ENCODE results near the gene UROC1.

Gene UROC1

DNA sequence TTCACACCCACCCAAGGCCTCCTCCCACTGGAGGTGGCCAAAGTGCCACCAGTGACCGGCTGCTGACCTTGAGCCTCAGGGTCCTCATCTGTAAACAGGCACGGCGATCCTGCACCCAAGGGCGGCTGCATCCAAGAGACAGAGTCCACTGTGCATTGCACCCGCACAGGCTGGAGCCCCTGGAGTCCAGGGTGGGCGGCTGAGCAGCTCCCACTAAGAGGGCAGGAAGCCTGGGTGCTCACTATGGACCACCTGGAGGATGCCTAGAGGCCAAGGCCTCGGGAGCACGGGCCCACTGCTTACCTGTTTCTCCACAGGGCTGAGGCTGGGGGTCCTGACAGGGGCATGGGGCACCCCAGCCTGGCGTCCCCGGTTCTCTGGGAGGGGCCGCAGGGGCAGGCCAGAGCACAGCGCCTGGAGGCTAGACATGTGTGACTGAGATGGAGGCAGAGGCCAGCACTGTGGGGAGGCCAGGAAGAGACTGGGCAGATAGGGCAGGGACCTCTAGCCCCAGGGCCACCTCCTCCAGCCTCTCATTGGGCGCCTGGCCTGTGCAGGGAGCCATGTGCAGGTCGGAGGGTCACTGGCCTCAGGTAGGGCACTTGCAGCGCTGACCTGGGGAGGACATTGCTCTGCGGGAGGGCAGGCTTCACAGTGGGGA, at the start of gene UROC1:
Gene UROC1, minus strand, starts transcription at position 483 of the 661 bp plus-strand sequence. Its CDS starts 54 bp downstream, at position 429.
- no peak for DNase-seq

DNA sequence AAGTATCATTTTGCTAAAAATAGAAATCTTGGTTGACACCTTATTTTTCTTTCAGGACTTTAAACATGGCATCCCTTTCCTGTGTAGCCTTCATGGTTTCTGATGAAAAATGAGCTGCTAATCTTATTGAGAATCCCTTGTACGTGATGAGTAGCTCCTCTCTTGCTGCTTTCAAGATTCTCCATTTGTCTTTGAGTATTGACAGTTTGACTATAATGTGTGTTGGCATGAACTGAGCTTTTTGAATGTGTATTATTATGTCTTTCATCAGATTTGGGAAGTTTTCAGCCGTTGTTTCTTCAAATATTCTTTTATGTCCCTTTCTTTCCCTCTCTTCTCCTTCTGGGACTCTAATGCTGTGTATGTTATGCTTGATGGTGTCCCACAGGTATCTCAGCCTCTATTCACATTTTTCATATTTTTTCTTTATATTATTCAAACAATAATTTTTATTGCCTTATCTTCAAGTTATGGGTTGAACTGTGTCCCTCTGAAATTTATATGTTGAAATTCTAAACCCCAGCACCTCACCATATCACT, 45.2 kb upstream of the UROC1 start:
- DNase-seq, result no peak

DNA sequence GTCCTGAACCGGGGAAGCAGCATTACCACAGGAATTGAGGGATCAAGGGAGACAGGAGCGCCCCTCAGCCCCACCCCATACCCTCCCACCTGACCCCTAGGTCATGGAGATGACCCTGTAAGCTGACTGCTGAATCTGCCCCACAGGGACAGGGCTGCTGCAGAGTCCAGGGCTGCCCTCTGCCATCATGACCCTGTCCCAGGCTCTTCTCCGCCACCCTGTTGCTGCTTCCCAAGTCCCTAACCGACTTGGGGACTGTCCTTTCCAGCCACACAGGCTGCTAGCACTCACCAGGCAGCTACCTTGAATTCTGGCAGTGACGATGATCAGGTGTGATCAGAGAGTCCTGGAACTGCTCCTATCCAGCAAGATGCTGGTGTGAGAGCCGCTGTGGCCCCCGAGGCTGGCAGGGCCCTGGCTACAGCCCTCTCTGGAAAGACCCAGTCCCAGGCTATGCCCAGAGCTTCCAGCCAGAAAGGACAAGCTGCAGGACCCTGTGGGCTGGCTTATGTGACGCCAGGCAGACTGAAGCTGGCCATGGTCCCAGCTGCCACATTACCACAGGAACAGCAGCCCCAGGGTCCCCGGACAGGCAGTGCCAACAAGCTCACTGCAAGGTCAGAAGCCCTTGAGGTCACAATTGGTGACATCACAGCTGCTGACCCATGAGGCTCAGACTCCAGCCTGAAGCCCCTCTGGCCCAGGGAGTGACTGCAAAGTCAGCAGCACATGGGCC, 40.9 kb upstream of the UROC1 start, which contains the start of gene C3orf22:
Gene C3orf22, minus strand, starts transcription at position 597 of the 736 bp plus-strand sequence. CDS start 5,542 bp downstream, outside the sequence.
- no peak for DNase-seq

DNA sequence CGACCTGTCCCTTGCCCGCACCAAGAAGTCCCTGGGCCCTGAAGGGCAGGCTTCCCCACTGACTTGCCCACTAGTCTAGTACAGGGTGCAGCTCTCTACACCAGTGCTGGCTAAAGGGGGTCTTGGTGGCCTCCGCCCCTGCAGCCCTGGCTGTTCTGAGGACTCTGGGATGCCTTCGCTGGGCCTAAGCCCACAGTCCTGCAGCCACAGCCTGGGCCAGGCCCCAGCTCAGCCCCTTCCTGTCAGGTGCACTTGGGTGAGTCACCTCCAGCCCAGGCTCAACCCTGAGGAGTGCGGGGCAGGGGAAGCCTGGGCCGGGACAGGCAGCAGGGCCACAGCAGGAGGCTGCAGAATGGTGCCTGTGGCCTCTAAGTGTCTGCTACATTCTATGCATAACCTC, 40.2 kb upstream of the UROC1 start:
- no peak for DNase-seq

DNA sequence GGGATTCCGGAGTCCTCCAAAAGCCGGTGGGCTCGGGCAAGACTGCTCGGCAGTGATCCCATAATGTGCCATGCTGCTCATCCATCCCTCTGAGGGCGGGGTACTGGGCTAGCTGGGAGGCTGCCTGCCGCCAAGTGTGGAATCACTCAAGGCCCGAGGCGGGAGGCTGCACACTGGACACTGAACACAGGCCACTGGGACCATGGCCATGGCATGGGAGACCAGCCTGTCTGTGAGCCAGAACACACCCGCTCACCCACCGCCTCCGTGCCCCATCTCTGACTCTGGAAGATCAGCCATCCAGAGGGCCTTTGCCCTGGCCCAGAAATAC, 39.8 kb upstream of the UROC1 start:
- no peak for DNase-seq

DNA sequence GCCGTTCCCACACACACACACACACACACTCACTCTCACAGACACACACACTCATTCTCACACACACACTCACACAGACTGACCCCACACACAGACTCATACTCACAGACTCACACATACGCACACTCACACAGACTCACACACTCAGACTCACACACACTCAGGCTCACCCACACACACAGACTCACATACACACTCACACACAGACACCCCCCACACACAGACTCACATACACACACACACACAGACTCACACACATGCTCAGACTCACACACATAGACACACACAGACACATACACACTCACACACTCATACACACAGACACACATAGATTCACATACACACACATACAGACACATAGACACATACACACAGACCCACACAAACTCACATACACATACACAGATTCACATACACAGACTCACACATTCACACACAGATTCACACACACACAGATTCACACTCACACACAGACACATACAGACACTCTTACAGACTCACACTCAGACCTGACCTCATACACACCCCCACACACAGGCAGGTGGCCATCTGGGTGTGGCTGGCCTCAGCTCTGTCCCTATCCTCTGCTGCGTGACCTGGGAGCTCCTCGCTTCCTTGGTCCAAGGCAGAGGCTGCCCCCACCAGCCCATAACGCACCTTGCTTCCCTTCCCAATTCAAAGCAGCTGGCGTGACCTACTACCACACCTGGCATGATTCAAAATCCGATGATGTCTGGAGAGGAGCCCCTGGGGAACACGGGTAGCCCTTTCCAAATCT, 39.3 kb upstream of the UROC1 start:
- DNase-seq, result no peak

DNA sequence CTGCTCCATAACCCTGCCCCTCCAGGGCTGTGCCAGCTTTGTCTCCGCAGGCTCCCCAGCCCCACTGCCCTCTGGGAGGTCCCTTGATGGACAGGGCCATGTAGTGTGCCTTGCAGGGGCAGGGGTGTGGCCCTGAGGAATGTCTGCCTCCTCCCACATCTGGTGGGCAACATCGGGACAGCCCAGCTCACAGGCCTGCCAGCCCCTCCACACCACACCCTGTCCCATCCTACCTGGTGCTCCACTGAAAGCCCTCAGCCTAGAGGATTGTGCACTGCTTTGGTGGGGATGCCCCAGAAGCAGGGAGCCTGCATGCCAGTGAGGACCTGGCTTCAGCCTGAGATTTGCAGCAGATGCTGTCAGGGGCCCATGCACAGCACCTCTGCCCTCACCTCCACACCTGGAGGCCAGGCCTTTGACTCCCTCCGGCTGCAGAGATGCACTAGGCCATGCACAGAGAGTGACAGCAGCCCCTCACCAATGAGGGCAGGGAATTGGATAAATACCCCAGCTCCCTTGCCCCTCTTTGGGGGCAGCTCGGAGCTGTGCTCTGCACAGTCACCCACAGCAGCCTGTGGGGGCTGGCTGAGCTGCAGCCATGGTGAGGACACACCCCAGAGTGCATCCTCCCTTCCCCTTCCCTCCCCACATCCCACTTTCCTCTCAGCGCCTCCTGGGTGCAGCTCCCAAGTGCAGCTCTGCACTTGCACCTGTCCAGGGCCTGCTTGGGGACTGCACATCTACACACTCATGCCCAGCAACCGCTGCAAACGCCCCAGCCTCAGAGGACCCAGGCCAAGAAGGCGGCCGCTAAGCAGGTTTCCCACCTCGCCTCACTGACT, 38.4 kb upstream of the UROC1 start:
- DNase-seq, result no peak

DNA sequence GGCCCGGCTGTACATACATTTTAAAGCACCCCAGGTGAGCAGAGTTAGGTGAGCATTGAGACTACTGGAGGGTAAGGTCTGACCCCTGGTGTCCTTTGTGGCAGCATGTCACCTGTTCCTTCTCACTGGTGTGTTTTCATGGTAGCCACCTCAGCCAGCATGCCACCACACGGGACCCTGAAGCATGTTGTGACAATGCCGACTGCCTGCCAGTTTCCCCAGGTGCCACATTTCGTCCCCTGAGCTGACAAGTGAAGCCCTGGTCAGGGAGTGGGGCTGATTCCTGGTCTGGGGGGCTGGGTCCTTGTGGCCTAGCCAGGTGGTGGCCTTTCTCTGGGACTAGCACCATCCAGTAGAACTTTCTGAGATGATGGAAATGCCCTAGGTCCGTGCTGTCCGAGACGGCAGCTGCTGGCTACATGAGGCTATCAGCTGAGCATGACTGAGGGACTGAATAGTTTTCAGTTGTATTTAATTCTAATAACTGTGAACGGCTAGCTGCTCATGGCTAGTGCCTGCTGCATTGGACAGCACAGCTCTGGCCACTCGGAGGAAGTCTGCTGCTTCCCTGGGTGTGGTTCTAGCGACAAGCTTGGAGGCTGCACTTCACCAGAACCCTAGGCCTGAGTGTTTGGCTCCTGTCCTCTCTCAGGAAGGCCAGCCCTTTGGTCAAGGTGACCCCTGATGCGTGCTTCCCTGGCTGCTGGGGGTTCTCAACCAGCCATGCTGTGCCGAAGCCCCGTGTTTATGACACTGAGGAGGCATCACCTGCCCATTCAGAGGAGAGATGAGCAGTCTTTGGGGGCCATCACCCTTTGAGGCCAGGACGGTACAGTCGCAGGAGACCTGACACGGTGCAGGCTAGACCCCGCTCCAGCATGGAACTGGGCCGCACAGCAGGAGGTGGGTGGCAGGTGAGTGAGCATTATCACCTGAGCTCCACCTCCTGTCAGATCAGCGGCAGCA, 37.3 kb upstream of the UROC1 start:
- no peak for DNase-seq

DNA sequence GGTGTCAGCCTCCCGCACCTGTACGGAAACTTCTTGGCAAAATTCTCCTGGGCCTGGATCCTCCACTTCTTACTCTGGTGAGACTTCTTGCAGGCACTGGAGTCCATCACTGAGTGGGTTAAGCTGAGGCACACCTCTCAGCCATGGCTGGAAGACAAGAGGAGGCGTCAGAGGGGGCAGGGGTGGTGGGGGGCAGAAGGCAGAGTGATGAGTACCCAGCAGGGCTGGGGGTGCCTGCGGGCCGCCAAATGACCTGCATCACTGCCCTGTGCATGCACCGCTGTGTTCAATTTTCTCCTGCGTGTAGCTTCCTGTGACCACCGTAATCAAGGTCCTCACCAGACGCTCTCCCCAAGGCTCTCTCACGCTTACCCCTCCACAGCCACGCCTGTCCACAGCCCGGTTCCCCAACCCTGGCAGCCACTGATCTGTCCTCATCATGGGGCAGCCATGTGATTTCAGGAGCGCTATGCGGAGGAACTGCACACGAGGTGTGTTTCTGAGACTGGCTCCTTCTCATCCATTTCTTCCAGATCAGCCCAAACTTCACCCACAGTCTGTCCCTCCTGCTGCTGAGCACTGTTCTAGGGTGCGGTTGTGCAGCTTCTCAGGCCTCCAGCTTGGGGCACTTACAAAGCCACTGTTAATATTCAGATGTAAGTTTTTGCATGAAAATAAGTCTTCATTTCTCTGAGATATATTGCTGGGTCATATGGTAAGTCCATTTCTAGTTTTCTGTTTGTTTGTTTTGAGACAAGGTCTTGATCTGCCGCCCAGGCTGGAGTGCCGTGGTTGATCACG, 35.9 kb upstream of the UROC1 start:
- DNase-seq, result no peak

DNA sequence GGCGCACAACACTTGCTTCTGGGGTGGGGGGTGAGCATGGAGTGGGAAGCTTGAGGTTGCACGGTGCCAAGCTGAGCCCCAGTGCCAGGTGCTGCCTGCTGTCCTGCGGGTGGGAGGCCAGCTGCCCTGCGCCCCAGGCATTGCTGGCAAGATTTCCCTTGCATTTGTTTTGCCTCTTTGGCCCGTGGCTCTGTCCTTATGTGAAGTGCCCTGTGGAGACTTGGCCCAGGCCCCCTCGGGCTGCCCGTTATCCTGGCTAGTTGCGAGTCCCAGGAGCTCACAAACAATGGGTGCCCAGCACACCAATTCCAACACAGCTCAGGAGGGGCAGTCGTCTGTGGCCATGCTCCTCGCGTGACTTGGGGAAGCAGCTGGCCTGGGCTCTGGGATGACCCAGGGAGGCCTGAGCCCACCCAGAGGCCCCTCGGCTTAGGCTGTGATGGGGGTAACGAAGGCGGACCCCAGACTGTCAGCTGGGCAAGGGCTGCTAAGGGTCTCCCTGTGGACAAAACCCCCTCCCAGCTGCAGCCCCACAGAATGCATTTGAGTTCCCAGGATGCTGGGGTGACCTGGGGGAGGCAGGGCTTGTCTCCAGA, 35.2 kb upstream of the UROC1 start:
- no peak for DNase-seq

DNA sequence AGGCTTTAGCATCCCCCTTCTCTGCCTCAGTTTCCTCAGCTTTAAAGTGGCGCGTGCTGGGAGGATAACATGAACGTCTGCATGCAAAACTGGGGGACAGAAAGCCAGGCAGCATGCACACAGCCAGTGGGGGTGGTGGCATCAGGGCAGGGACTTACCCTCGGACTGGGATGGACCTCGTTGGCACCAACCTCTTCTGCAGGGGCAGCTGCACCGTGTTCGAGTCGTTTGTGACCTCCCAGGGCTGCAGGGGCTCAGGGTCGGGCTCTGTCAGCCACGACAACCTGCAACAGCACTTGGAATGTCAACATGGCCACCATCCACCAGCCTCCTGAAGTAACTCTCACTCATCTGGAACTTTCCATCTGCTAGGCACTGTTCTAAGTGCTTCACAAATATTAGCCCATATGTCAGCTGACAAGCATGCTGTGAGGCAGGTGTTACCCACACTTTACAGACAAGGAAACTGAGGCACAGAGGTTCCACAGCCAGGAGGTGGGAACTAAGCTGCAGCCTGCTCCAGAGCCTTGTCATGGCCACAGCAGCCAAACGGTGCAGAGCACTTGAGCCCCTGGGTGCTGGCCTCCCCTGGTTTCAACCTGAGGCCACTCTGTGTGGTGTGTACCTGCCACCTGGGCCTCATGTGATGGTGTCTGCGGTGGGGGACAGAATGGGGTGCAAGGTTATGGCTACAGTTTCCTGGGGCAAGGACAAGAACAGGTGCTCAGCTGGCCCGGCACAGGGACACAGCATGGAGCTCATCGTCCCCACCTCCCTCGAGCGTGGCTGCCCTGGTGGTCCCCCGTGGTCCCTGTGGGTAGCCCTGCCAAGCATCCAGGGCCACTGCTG, 34.5 kb upstream of the UROC1 start:
- DNase-seq, result no peak

DNA sequence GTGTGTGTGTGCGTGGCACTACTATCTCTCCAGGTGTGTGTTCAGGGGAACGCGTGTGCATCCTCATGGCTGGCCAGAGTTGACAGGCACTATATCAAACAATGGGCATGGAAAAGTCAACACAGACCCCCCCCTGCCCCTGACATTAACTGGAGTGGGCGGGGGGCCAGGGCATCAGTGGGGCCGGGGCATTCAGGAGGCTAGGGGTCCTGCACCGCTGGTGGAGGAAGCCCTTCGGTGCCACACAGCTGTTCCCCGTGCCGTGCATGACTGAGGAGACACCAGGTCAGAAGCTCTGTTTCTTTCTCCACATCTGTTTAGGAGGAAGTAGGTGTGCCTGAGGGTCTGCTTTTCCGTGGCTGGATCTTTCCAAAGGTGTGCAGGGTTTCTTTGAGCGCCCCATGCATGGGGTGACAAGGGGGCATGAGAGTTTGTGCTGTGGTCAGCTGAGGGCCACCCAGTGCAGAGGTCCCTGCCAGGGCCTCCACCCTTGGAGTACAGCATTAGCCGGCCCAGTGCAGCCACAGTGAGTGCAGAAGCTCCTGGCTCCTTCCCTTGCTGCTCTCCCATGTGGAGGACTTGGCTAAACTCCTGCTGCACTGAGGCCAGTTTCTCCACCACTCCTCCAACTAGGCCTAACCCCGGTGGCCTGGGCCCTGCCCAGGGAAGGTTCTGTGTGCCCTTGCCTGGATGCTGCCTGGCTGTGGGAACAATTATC, 33.7 kb upstream of the UROC1 start:
- no peak for DNase-seq

DNA sequence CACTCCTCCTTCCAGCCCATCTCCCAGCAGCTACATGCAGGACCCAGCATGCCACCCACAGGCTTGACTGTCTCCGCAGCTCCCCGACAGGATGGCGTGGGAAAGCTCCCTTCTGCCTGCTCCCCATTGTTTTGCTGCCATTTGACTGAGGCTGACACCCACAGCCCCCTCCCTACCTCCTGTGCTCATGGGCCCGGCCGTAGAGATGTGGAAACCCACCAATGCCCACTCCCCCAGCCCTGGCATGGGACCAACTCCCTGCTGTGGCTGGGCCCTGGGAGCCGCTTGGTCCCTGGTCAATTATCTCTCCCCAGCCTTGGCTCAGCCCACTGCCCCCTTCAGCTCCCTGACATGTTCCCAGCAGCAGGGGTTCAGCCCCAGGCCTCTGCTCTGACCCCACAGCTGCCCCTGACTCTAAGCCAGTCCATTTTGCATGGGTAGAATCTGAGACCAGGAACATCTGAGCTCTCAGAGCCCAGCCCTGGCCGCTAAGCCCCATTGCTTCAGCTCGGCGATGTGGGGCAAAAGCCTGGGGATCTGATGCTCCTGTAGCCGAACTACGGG, 33.0 kb upstream of the UROC1 start:
- no peak for DNase-seq

DNA sequence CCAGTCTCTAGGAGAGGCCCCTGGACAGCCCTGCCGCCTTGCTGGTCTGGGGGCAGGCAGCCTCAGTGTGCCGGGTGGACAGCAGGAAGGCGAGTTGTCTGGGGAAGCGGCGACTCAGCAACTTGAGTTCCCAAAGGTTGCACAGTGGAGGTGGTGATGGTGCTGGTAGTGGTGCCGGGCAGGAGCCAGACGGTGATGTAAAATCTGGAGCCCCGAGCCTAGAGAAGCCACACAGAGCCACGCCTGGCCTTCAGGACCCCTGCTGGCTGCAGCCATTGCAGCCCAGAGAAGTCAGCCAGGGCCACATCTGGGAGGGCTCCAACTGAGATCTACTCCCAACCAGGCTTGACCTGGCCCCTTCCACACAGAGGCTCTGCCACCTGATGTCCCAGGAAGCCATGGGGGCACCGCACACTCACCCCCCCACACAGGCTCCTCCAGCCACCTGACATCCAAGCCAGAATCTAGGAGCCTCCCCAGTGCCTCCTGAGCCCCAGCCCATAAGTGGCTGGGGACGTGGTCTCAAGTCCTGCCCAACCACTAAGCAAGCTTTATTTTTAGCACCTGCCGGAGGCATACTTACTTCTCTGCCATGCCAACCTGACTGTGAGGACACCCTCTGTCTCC, 32.4 kb upstream of the UROC1 start:
- no peak for DNase-seq

DNA sequence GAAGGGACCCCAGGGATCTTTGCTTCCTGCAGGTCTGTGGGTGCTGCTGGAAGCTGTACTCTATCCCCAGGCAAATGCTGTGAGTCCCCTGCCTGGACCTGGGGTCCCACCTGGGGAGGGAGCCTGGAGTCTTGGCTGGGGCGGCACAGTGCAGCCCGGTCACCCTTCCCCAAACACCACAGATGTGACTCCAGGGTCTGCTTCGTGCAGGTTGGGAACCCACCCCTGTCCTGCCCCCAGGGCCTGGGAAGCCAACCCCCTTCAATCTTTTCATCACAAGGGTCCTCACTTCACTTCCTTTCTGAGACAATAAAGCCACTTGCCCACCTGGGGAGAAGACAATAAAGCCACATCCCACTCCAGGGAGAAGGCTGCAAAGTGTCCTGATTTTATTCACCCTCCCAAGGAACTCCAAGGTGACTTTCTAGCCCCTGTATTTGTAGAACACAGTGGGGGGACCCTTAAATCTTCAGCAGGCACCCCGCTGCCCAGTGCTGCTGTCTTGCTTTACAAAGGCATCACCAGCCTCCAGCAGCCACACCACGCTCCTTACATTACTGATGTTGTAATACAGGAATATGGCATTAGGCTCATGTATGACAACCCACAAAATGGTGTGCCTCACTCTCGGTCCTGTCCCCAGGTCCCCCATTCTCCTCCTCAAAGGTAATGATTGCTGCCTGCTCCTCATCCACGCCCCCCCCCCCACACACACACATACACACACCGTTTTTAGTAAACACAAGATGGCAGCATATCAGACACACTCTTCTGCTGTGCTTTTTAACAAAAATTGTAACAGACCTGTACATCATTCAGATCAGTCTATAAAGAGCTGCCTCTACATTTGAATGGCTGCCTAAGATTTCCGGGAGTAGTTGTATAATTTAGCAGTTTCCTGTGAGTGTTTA, 31.2 kb upstream of the UROC1 start:
- no peak for DNase-seq

DNA sequence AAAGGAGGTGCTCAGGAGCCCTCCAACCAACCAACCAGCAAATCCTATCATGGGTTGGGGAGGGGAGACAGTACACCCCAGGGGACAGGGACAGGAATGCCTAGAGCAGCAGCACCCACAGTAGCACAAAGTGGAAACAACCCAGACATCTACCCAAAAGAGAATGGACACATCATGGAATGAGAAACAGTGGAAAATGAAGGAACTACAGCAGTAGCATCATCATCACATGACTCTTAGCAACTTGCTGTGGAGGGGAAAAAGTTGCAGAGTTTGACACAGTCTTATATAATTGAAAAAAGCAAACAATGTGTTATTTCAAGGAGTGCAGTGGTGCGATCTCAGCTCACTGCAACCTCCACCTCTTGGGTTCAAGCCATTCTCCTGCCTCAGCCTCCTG, 30.1 kb upstream of the UROC1 start:
- no peak for DNase-seq

Measured in stimulated activated naive CD4-positive, alpha-beta T cell (primary cell).